ENCODE results near the gene EDC3. TPM values are rescaled to one million over a fixed set of nuclear protein-coding genes. Genes with fewer than 3 reads are reported as not detected.

Gene EDC3
- total RNA-seq, 1 donor from 2014 or later = 30.5 TPM

GRCh38 chr15:74696808-74697207 lies 984 bp upstream of the EDC3 start:
- intact Hi-C loops (cut with DNase I) = no loop called here

GRCh38 chr15:74696398-74696729 lies 540 bp upstream of the EDC3 start:
- no peak for DNase-seq
- no peak for TF ChIP-seq CTCF (IDR thresholded peaks at IDR 0.05)
- no peaks in the 10 kb centered on the region for H3K36me3 ChIP-seq
- H3K9me3 ChIP-seq = no peaks in the 10 kb centered on the region
- H3K27me3 ChIP-seq (ENCODE audit: low read depth) = no peaks in the 10 kb centered on the region
- ATAC-seq = no peak
- peak overlapping the region; percentile 88 for H3K4me3 ChIP-seq
- H3K4me1 ChIP-seq = peaks cover 32% of the 10 kb centered on the region
- intact Hi-C loops (cut with DNase I) = no loop called here
- H3K27ac ChIP-seq = peak overlapping the region; percentile 82

More at GRCh38 chr15:74696808-74697207, 984 bp upstream of the EDC3 start:
- DNase-seq (no peak), ATAC-seq (no peak)
- Histone ChIP-seq H3K4me3 (peak overlapping the region; percentile 88), H3K4me1 (peaks cover 32% of the 10 kb centered on the region), H3K27me3 (ENCODE audit: low read depth) (no peaks in the 10 kb centered on the region), H3K9me3 (no peaks in the 10 kb centered on the region), H3K27ac (no peak overlapping the region), H3K36me3 (no peaks in the 10 kb centered on the region)
- no peak for TF ChIP-seq CTCF (IDR thresholded peaks at IDR 0.05)

GRCh38 chr15:74692327-74692726 lies 3.5 kb downstream of the EDC3 start:
- Histone ChIP-seq H3K4me1 (peaks cover 32% of the 10 kb centered on the region), H3K4me3 (no peak overlapping the region), H3K27ac (no peak overlapping the region), H3K27me3 (ENCODE audit: low read depth) (no peaks in the 10 kb centered on the region), H3K36me3 (no peaks in the 10 kb centered on the region), H3K9me3 (no peaks in the 10 kb centered on the region)
- no peak for DNase-seq
- ATAC-seq = no peak
- intact Hi-C loops (cut with DNase I) = no loop called here
- no peak for TF ChIP-seq CTCF (IDR thresholded peaks at IDR 0.05)

- peaks cover 14% of the 10 kb centered on the region for H3K36me3 ChIP-seq
- no peak overlapping the region for H3K27ac ChIP-seq
- no peaks in the 10 kb centered on the region for H3K4me1 ChIP-seq
- H3K4me3 ChIP-seq = no peak overlapping the region
- no peaks in the 10 kb centered on the region for H3K27me3 ChIP-seq (ENCODE audit: low read depth)
- TF ChIP-seq CTCF (IDR thresholded peaks at IDR 0.05) = no peak
- peaks cover 3% of the 10 kb centered on the region for H3K9me3 ChIP-seq
- intact Hi-C loops (cut with DNase I) = no loop called here
- DNase-seq (no peak), ATAC-seq (no peak)
These were observed 12.1 kb downstream of the EDC3 start for GRCh38 chr15:74683758-74684157.

- H3K36me3 ChIP-seq = peaks cover 14% of the 10 kb centered on the region
- H3K9me3 ChIP-seq = peaks cover 3% of the 10 kb centered on the region
- no peak overlapping the region for H3K27ac ChIP-seq
- H3K4me1 ChIP-seq = no peaks in the 10 kb centered on the region
- DNase-seq (no peak), ATAC-seq (no peak)
- no peak for TF ChIP-seq CTCF (IDR thresholded peaks at IDR 0.05)
- intact Hi-C loops (cut with DNase I) = no loop called here
- H3K27me3 ChIP-seq (ENCODE audit: low read depth) = no peaks in the 10 kb centered on the region
- no peak overlapping the region for H3K4me3 ChIP-seq
These were observed 12.9 kb downstream of the EDC3 start for GRCh38 chr15:74682954-74683353.

GRCh38 chr15:74680456-74680855 lies 15.4 kb downstream of the EDC3 start:
- intact Hi-C loops (cut with DNase I) = no loop called here

More at GRCh38 chr15:74680456-74680855, 15.4 kb downstream of the EDC3 start:
- TF ChIP-seq CTCF (IDR thresholded peaks at IDR 0.05) = no peak
- no peak overlapping the region for H3K27ac ChIP-seq
- H3K27me3 ChIP-seq (ENCODE audit: low read depth) = no peaks in the 10 kb centered on the region
- H3K4me3 ChIP-seq = no peak overlapping the region
- DNase-seq (no peak), ATAC-seq (no peak)
- no peaks in the 10 kb centered on the region for H3K4me1 ChIP-seq
- peaks cover 4% of the 10 kb centered on the region for H3K36me3 ChIP-seq
- peaks cover 3% of the 10 kb centered on the region for H3K9me3 ChIP-seq

Measured in lower lobe of right lung (tissue), 2 donors.